ENCODE data around the gene VANGL2.
"Not testable (repeated sequence)": the region's sequence is repeated elsewhere in the genome, so short reads cannot be mapped to it uniquely, and the experiment has no call there.

The VANGL2 gene

GRCh38 chr1:160388406-160388805 lies 12.0 kb upstream of the VANGL2 start:
- no CpG with 5 or more reads among the region's 4 CpGs for WGBS (ENCODE audit: extremely low coverage, insufficient coverage, insufficient read length)
- not testable (repeated sequence) for H3K79me1 ChIP-seq (ENCODE audit: low read length)

GRCh38 chr1:160394673-160395072 lies 5.7 kb upstream of the VANGL2 start:
- no peaks in the 10 kb centered on the region for H3K36me3 ChIP-seq (ENCODE audit: control insufficient read depth in 1 of 2, insufficient read depth in 2 of 2, low read length in 2 of 2)
- H3K4me2 ChIP-seq (ENCODE audit: low read length), result no peak overlapping the region
- H3K9ac ChIP-seq (ENCODE audit: low read length), result no peak overlapping the region
- H3K4me1 ChIP-seq (ENCODE audit: control insufficient read depth in 1 of 2, insufficient read depth in 2 of 2, low read length in 2 of 2), result peaks cover 0 to 3% of the 10 kb centered on the region in 2 experiments
- H3K9me3 ChIP-seq (ENCODE audit: insufficient read depth, low read depth, low read length), result no peaks in the 10 kb centered on the region
- peaks cover under 1% of the 10 kb centered on the region for H3K79me1 ChIP-seq (ENCODE audit: low read length)
- no peak for DNase-seq
- no peaks in the 10 kb centered on the region for H3K27me3 ChIP-seq (ENCODE audit: insufficient read depth, low read length)
- H2AK5ac ChIP-seq (ENCODE audit: low read length), result no peak overlapping the region
- no peak overlapping the region for H3K18ac ChIP-seq (ENCODE audit: low read length)
- no peak overlapping the region for H2BK5ac ChIP-seq (ENCODE audit: low read depth, low read length, poor library complexity)
- no peak overlapping the region for H3K4me3 ChIP-seq (ENCODE audit: low read depth, low read length)
- H3K14ac ChIP-seq (ENCODE audit: low read length), result no peak overlapping the region
- no peak overlapping the region for H4K12ac ChIP-seq (ENCODE audit: low read depth, low read length)
- no peak overlapping the region for H2AFZ ChIP-seq (ENCODE audit: insufficient read depth, low read length, poor library complexity)
- H2BK120ac ChIP-seq (ENCODE audit: insufficient read depth, low read length, poor library complexity), result no peak overlapping the region
- no peak overlapping the region for H3K23ac ChIP-seq (ENCODE audit: low read length)
- no peak overlapping the region for H4K91ac ChIP-seq (ENCODE audit: low read depth, low read length)
- WGBS (ENCODE audit: extremely low coverage, insufficient coverage, insufficient read length), result no CpG with 5 or more reads among the region's 8 CpGs
- H4K8ac ChIP-seq (ENCODE audit: low read depth, low read length), result no peak overlapping the region
- no peaks in the 10 kb centered on the region for H3K79me2 ChIP-seq (ENCODE audit: control insufficient read depth, insufficient read depth, low read length, poor library complexity)
- no peak overlapping the region for H3K27ac ChIP-seq (ENCODE audit: low read depth, low read length)
- no peak overlapping the region for H2BK12ac ChIP-seq (ENCODE audit: low read length)
- H3K4ac ChIP-seq (ENCODE audit: low read depth, low read length), result no peak overlapping the region

More at GRCh38 chr1:160388406-160388805, 12.0 kb upstream of the VANGL2 start:
- H2BK12ac ChIP-seq (ENCODE audit: low read length); H2AFZ ChIP-seq (ENCODE audit: insufficient read depth, low read length, poor library complexity); DNase-seq; H2AK5ac ChIP-seq (ENCODE audit: low read length); H3K4ac ChIP-seq (ENCODE audit: low read depth, low read length); H2BK120ac ChIP-seq (ENCODE audit: insufficient read depth, low read length, poor library complexity); H3K4me3 ChIP-seq (ENCODE audit: low read depth, low read length); H3K36me3 ChIP-seq (ENCODE audit: control insufficient read depth in 1 of 2, insufficient read depth in 2 of 2, low read length in 2 of 2); H3K79me2 ChIP-seq (ENCODE audit: control insufficient read depth, insufficient read depth, low read length, poor library complexity); H3K18ac ChIP-seq (ENCODE audit: low read length); H3K27me3 ChIP-seq (ENCODE audit: insufficient read depth, low read length); H4K91ac ChIP-seq (ENCODE audit: low read depth, low read length); H3K23ac ChIP-seq (ENCODE audit: low read length); H3K27ac ChIP-seq (ENCODE audit: low read depth, low read length); H2BK5ac ChIP-seq (ENCODE audit: low read depth, low read length, poor library complexity); H3K4me2 ChIP-seq (ENCODE audit: low read length); H3K9ac ChIP-seq (ENCODE audit: low read length); H4K8ac ChIP-seq (ENCODE audit: low read depth, low read length); H4K12ac ChIP-seq (ENCODE audit: low read depth, low read length); H3K14ac ChIP-seq (ENCODE audit: low read length); H3K9me3 ChIP-seq (ENCODE audit: insufficient read depth, low read depth, low read length); H3K4me1 ChIP-seq (ENCODE audit: control insufficient read depth in 1 of 2, insufficient read depth in 2 of 2, low read length in 2 of 2): not testable (repeated sequence)

DNA sequence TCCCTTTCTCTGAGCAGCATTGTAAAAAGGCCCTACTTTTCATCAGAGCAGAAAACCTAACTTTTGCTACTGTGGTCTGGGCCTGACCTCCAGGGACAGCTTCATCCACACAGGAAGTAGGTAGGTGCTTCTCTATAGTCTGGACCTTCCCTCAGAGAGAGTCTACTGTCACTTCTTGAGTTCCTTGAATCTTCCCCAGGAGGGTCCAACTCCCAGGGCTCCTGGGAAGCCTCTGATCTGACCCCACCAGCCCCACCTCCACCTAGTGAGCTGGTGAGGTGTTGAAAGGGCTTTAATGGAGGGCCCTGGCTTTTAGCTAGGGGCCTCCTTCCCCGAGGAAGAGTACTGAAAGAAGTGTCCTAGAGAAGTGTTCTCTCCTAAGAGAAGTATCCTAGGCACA lies 2.7 kb upstream of the VANGL2 start:
- no peaks in the 10 kb centered on the region for H3K36me3 ChIP-seq (ENCODE audit: control insufficient read depth in 1 of 2, insufficient read depth in 2 of 2, low read length in 2 of 2)
- no peak overlapping the region for H3K14ac ChIP-seq (ENCODE audit: low read length)
- no peak overlapping the region for H3K23ac ChIP-seq (ENCODE audit: low read length)
- no peak overlapping the region for H2BK12ac ChIP-seq (ENCODE audit: low read length)
- no peak overlapping the region for H4K12ac ChIP-seq (ENCODE audit: low read depth, low read length)
- no peak overlapping the region for H2AFZ ChIP-seq (ENCODE audit: insufficient read depth, low read length, poor library complexity)
- H2BK5ac ChIP-seq (ENCODE audit: low read depth, low read length, poor library complexity), result no peak overlapping the region
- no peaks in the 10 kb centered on the region for H3K27me3 ChIP-seq (ENCODE audit: insufficient read depth, low read length)
- WGBS (ENCODE audit: extremely low coverage, insufficient coverage, insufficient read length), result no CpG with 5 or more reads among the region's 1 CpG
- H3K4me2 ChIP-seq (ENCODE audit: low read length), result no peak overlapping the region
- DNase-seq, result no peak
- H3K9me3 ChIP-seq (ENCODE audit: insufficient read depth, low read depth, low read length), result no peaks in the 10 kb centered on the region
- H3K79me2 ChIP-seq (ENCODE audit: control insufficient read depth, insufficient read depth, low read length, poor library complexity), result peaks cover 8% of the 10 kb centered on the region
- no peak overlapping the region for H3K18ac ChIP-seq (ENCODE audit: low read length)
- no peak overlapping the region for H3K9ac ChIP-seq (ENCODE audit: low read length)
- H3K4me1 ChIP-seq (ENCODE audit: control insufficient read depth in 1 of 2, insufficient read depth in 2 of 2, low read length in 2 of 2), result peaks cover 10 to 20% of the 10 kb centered on the region in 2 experiments
- no peak overlapping the region for H4K91ac ChIP-seq (ENCODE audit: low read depth, low read length)
- H3K4ac ChIP-seq (ENCODE audit: low read depth, low read length), result no peak overlapping the region
- H4K8ac ChIP-seq (ENCODE audit: low read depth, low read length), result no peak overlapping the region
- no peak overlapping the region for H3K4me3 ChIP-seq (ENCODE audit: low read depth, low read length)
- H3K79me1 ChIP-seq (ENCODE audit: low read length), result peaks cover 13% of the 10 kb centered on the region
- H3K27ac ChIP-seq (ENCODE audit: low read depth, low read length), result no peak overlapping the region
- no peak overlapping the region for H2BK120ac ChIP-seq (ENCODE audit: insufficient read depth, low read length, poor library complexity)
- H2AK5ac ChIP-seq (ENCODE audit: low read length), result no peak overlapping the region

DNA sequence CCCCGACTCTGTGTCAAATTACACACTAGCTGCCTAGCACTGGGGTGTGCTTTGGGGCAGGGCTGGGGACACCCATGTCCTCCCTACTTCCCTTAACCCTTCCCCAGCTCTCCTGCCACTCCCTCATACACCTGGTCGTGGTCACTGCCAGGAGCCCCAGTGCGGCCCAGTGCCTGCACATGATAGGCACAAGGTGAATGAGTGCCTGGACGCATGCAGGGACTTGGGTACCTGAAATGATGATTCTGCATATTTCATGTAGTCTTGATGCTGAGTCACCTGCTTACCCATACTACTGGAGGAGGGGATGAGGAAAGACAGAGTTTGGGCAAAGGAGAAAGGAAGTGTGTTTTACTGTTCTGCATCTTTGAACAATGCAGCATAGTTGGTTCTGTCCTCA lies 1.5 kb upstream of the VANGL2 start:
- no peak overlapping the region for H2AK5ac ChIP-seq (ENCODE audit: low read length)

More for the DNA sequence above, 1.5 kb upstream of the VANGL2 start:
- Histone ChIP-seq H3K9ac (ENCODE audit: low read length) (no peak overlapping the region), H3K4me3 (ENCODE audit: low read depth, low read length) (no peak overlapping the region), H3K23ac (ENCODE audit: low read length) (no peak overlapping the region), H2BK12ac (ENCODE audit: low read length) (no peak overlapping the region), H2BK120ac (ENCODE audit: insufficient read depth, low read length, poor library complexity) (no peak overlapping the region), H3K4me2 (ENCODE audit: low read length) (no peak overlapping the region), H4K8ac (ENCODE audit: low read depth, low read length) (no peak overlapping the region), H3K4me1 (ENCODE audit: control insufficient read depth in 1 of 2, insufficient read depth in 2 of 2, low read length in 2 of 2) (peaks cover 12 to 30% of the 10 kb centered on the region in 2 experiments), H3K18ac (ENCODE audit: low read length) (no peak overlapping the region), H4K91ac (ENCODE audit: low read depth, low read length) (no peak overlapping the region), H3K27ac (ENCODE audit: low read depth, low read length) (no peak overlapping the region), H4K12ac (ENCODE audit: low read depth, low read length) (no peak overlapping the region), H3K79me2 (ENCODE audit: control insufficient read depth, insufficient read depth, low read length, poor library complexity) (peaks cover 8% of the 10 kb centered on the region), H3K79me1 (ENCODE audit: low read length) (peaks cover 13% of the 10 kb centered on the region), H3K14ac (ENCODE audit: low read length) (no peak overlapping the region), H2AFZ (ENCODE audit: insufficient read depth, low read length, poor library complexity) (no peak overlapping the region), H3K4ac (ENCODE audit: low read depth, low read length) (no peak overlapping the region), H3K9me3 (ENCODE audit: insufficient read depth, low read depth, low read length) (no peaks in the 10 kb centered on the region), H2BK5ac (ENCODE audit: low read depth, low read length, poor library complexity) (no peak overlapping the region), H3K36me3 (ENCODE audit: control insufficient read depth in 1 of 2, insufficient read depth in 2 of 2, low read length in 2 of 2) (no peaks in the 10 kb centered on the region), H3K27me3 (ENCODE audit: insufficient read depth, low read length) (no peaks in the 10 kb centered on the region)
- WGBS (ENCODE audit: extremely low coverage, insufficient coverage, insufficient read length), result no CpG with 5 or more reads among the region's 4 CpGs
- no peak for DNase-seq
